MM.1S (cell line): Measurements from ENCODE around the gene JMJD6.

ENCODE experiments used
- CTCF ChIP-seq: fragments of 300-600 bp; sonication (generic); IDR thresholded peaks from 2 replicates; pipeline ENCODE4 v1.5.1; 2016; ENCODE audit warnings: antibody characterized with exemption, low read length, mixed read lengths
- EZH2 ChIP-seq: fragments of 300-600 bp; sonication (generic); optimal IDR thresholded peaks from 2 replicates; pipeline ENCODE3; 2017; ENCODE audit warnings: low read depth, mild to moderate bottlenecking, antibody characterized with exemption, low read length, mixed read lengths

- no peak for TF ChIP-seq CTCF
- no peak for TF ChIP-seq EZH2
These were observed 9.4 kb upstream of the JMJD6 start for GRCh38 chr17:76735586-76736348.
